Sigmoid colon (tissue), 7 donors: ENCODE results near the gene IRF4. TPM values are rescaled to one million over a fixed set of nuclear protein-coding genes. Genes with fewer than 3 reads are reported as not detected.

Experiments used
- DNase-seq: peaks from one replicate; pipeline ENCODE4 v3.0.0-alpha.2; 2019
- H3K27ac ChIP-seq, 4 donors: fragments of 200-600 bp; sonication (generic); one replicate each; pipeline ENCODE4 v1.5.1; 2016 to 2019; ENCODE audit warnings: mild to moderate bottlenecking in 1 of 4
- H3K27me3 ChIP-seq, 3 donors: fragments of 200-600 bp; sonication (generic); one replicate each; pipeline ENCODE4 v1.5.1; 2019; ENCODE audit warnings: mild to moderate bottlenecking in 1 of 3
- H3K36me3 ChIP-seq, 4 donors: fragments of 200-600 bp; sonication (generic); one replicate each; pipeline ENCODE4 v1.5.1; 2016 to 2019
- H3K4me1 ChIP-seq, 4 donors: fragments of 200-600 bp; sonication (generic); one replicate each; pipeline ENCODE4 v1.5.1; 2017 to 2019
- H3K4me3 ChIP-seq, 4 donors: fragments of 200-600 bp; sonication (generic); one replicate each; pipeline ENCODE4 v1.5.1; 2017 to 2019; ENCODE audit warnings: mild to moderate bottlenecking in 2 of 4, moderate library complexity in 1 of 4
- H3K9me3 ChIP-seq, 4 donors: fragments of 200-600 bp in 3 of 4; sonication (generic) in 3 of 4; one replicate each; pipeline versions ENCODE4 v1.5.1 to v1.6.1; 2013 to 2019
- CTCF ChIP-seq, 4 experiments: fragments of 450-650 bp in 3 of 4; fragments of 200-600 bp in 1 of 4; IDR thresholded peaks; one replicate each; pipeline ENCODE4 v1.5.1; 2016 to 2019; ENCODE audit warnings: antibody characterized with exemption in 4 of 4, mild to moderate bottlenecking in 3 of 4, moderate library complexity in 2 of 4
- EP300 ChIP-seq, 4 donors: sonication (generic); formaldehyde crosslinking; IDR thresholded peaks; one replicate each; pipeline ENCODE4 v1.6.1; 2017; ENCODE audit warnings: antibody characterized with exemption in 4 of 4
- POLR2A ChIP-seq, 2 donors: fragments of 450-650 bp; IDR thresholded peaks; one replicate each; pipeline ENCODE4 v1.6.1; 2016; ENCODE audit warnings: antibody characterized with exemption in 2 of 2, mild to moderate bottlenecking in 2 of 2, moderate library complexity in 2 of 2
- POLR2AphosphoS5 ChIP-seq, 4 donors: sonication (generic); formaldehyde crosslinking; IDR thresholded peaks; one replicate each; pipeline ENCODE4 v1.6.1; 2017; ENCODE audit warnings: antibody characterized with exemption in 4 of 4
- WGBS, 2 donors: extraction: QIAGEN DNeasy Blood & Tissue Kit; methylation state at CpG; one replicate each; pipeline ENCODE4 v1.1.7; 2013; 5-methylcytosine and 5-hydroxymethylcytosine counted together
- intact Hi-C: fragments of 100-400 bp; cut with DNase I; formaldehyde crosslinking; loops from one replicate; pipeline ENCODE4 v1.15.1; 2023
- polyA plus RNA-seq, 3 donors: library from polyadenylated mRNA; stranded (reverse); fragments of 200-250 nt; gene quantifications; one replicate each; pipeline ENCODE4 v1.2.3, GENCODE V29; 2013
- total RNA-seq, 4 donors: library from RNA; depleted of rRNA; stranded (reverse); fragments of >200 nt; gene quantifications; one replicate each; pipeline ENCODE4 v1.1.0, GENCODE V29; 2016
- donor health status: healthy with polysubstance abuse.
- donor health status: Bipolar disorder and iron deficiency.
- donor health status: healthy.

The IRF4 gene
- total and polyA plus RNA-seq, 7 donors = 0.28 to 9.3 (median 0.46) TPM

GRCh38 chr6:352896-353470, 38.6 kb upstream of the IRF4 start:
- no peak for TF ChIP-seq EP300 (IDR thresholded peaks at IDR 0.05)
- TF ChIP-seq CTCF (IDR thresholded peaks at IDR 0.05) = no peak
- TF ChIP-seq POLR2AphosphoS5 (IDR thresholded peaks at IDR 0.05) = no peak
- TF ChIP-seq POLR2A (IDR thresholded peaks at IDR 0.05) = no peak
- DNase-seq = peak; percentile 61
- intact Hi-C loops = no loop called here
- Histone ChIP-seq H3K27ac (no peak overlapping the region), H3K36me3 (peaks cover 12 to 30% (median 15%) of the 10 kb centered on the region in 4 donors), H3K4me3 (no peak overlapping the region), H3K9me3 (no peaks in the 10 kb centered on the region), H3K4me1 (no peaks in the 10 kb centered on the region), H3K27me3 (no peaks in the 10 kb centered on the region)
- WGBS, 2 donors = 82 to 86% methylated on average over 11 of the region's 11 CpGs

GRCh38 chr6:353642-354614, 37.6 kb upstream of the IRF4 start:
- Histone ChIP-seq H3K27ac (no peak overlapping the region), H3K4me3 (no peak overlapping the region), H3K27me3 (no peaks in the 10 kb centered on the region), H3K36me3 (peaks cover 2 to 21% (median 8%) of the 10 kb centered on the region in 4 donors), H3K9me3 (no peaks in the 10 kb centered on the region), H3K4me1 (no peaks in the 10 kb centered on the region)
- TF ChIP-seq CTCF (IDR thresholded peaks at IDR 0.05) (no peak), POLR2AphosphoS5 (IDR thresholded peaks at IDR 0.05) (no peak), POLR2A (IDR thresholded peaks at IDR 0.05) (no peak), EP300 (IDR thresholded peaks at IDR 0.05) (no peak)
- WGBS, 2 donors = 88 to 91% methylated on average over 18 of the region's 18 CpGs
- intact Hi-C loops = no loop called here
- DNase-seq = peak; percentile 69

- Histone ChIP-seq H3K36me3 (peaks cover 0 to 12% (median under 1%) of the 10 kb centered on the region in 4 donors), H3K27me3 (no peaks in the 10 kb centered on the region), H3K27ac (no peak overlapping the region), H3K9me3 (no peaks in the 10 kb centered on the region), H3K4me1 (no peaks in the 10 kb centered on the region), H3K4me3 (no peak overlapping the region)
- TF ChIP-seq POLR2AphosphoS5 (IDR thresholded peaks at IDR 0.05) (no peak), POLR2A (IDR thresholded peaks at IDR 0.05) (no peak), EP300 (IDR thresholded peaks at IDR 0.05) (no peak), CTCF (IDR thresholded peaks at IDR 0.05) (no peak)
- peak; percentile 63 for DNase-seq
- 91 to 92% methylated on average over 15 of the region's 15 CpGs for WGBS, 2 donors
- intact Hi-C loops = no loop called here
Measured at GRCh38 chr6:354631-355280, 36.8 kb upstream of the IRF4 start.

- TF ChIP-seq EP300 (IDR thresholded peaks at IDR 0.05) (no peak), POLR2AphosphoS5 (IDR thresholded peaks at IDR 0.05) (no peak)
- Histone ChIP-seq H3K36me3 (peaks cover 0 to 5% (median 0%) of the 10 kb centered on the region in 4 donors), H3K27me3 (no peaks in the 10 kb centered on the region), H3K4me1 (no peaks in the 10 kb centered on the region), H3K4me3 (no peak overlapping the region), H3K27ac (no peak overlapping the region), H3K9me3 (no peaks in the 10 kb centered on the region)
- intact Hi-C loops = no loop called here
- WGBS, 2 donors = 78% methylated on average over 9 of the region's 9 CpGs
- DNase-seq = no peak
Measured at GRCh38 chr6:355373-356208, 36.0 kb upstream of the IRF4 start.
